GM12874 (cell line): ENCODE measurements around the gene KDSR.

Experiments used
- CTCF ChIP-seq: IDR thresholded peaks from 2 replicates; pipeline ENCODE4 v1.5.1; 2011; ENCODE audit warnings: low read depth, mild to moderate bottlenecking, control low read depth, low read length, moderate library complexity; ENCODE audit not compliant: insufficient read depth

The KDSR gene

DNA sequence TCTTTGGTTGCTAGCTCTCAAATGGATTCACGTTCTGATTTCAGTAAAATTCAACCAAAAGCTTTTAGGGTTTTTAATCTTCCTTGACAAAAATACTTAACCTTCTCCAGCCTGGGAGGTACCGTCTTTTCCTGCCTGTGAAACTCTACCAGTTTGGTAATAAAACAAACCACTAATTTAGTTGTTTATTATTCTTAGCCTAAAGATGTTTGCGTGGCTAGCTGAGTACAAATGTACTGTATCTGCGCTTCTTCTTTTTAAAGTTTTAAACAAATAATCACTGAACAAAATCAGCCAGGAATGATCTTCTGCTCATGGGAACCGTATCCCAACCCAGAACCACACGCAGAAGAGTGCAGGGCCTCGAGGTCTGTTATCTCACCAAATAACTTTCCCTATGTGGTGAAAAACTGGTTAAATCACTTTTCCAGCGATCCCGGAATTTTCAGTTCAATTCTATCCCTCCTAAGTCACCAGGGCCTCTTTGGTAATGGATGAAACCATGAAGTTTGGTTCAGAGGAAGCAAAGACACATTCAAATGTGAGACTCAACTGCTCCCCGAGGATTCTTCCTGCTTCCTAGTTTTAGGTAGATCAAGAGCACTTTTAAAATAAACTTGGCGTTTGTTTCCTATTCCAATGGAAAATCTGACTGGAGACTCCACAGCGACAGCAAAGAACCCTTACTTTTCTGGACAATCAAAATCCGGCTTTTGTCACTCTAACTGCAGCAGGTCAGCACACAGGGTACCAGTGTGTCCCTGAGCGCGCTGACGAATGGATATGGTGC lies 83.5 kb downstream of the KDSR start:
- TF ChIP-seq CTCF: no peak

DNA sequence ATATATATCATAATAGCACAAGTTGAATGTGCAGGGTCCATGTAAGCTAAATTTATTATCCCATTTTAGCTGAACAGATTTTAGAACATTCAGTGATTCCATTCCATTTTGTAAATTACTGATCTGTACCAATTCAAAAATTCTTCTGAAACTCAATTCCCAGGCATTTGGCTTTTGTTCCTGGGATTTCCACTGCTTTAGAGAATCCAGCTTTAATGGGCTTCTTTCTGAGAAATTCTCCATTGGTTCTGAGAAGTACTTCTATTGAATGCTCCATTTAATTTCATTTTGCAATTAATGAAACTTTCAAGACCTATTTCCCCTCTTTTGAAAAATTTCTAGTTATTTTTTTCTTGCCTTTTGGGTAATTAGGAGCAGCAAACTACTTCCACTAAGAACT lies 84.2 kb downstream of the KDSR start:
- TF ChIP-seq CTCF: no peak
